ENCODE measurements around the gene ZNF407.

ZNF407 gene

GRCh38 chr18:74709452-74709851 is 111.8 kb downstream of the ZNF407 start:
- no peak for TF ChIP-seq CTCF (IDR thresholded peaks at IDR 0.05; ENCODE audit: control insufficient read depth, extremely low read depth, insufficient read depth)
- H3K4me3 ChIP-seq (ENCODE audit: low read depth, low read length) = no peak overlapping the region
- DNase-seq (ENCODE audit: low read depth) = no peak

GRCh38 chr18:74714120-74714519 is 116.5 kb downstream of the ZNF407 start:
- TF ChIP-seq CTCF (IDR thresholded peaks at IDR 0.05; ENCODE audit: control insufficient read depth, extremely low read depth, insufficient read depth) = no peak
- no peak for DNase-seq (ENCODE audit: low read depth)
- no peak overlapping the region for H3K4me3 ChIP-seq (ENCODE audit: low read depth, low read length)

GRCh38 chr18:74714791-74715190 is 117.1 kb downstream of the ZNF407 start:
- no peak overlapping the region for H3K4me3 ChIP-seq (ENCODE audit: low read depth, low read length)
- no peak for DNase-seq (ENCODE audit: low read depth)
- TF ChIP-seq CTCF (IDR thresholded peaks at IDR 0.05; ENCODE audit: control insufficient read depth, extremely low read depth, insufficient read depth) = no peak

- TF ChIP-seq CTCF (IDR thresholded peaks at IDR 0.05; ENCODE audit: control insufficient read depth, extremely low read depth, insufficient read depth) = no peak
- H3K4me3 ChIP-seq (ENCODE audit: low read depth, low read length) = no peak overlapping the region
- DNase-seq (ENCODE audit: low read depth) = no peak
Measured at GRCh38 chr18:74715306-74715705, 117.6 kb downstream of the ZNF407 start.

- DNase-seq (ENCODE audit: low read depth) = no peak
- no peak for TF ChIP-seq CTCF (IDR thresholded peaks at IDR 0.05; ENCODE audit: control insufficient read depth, extremely low read depth, insufficient read depth)
- H3K4me3 ChIP-seq (ENCODE audit: low read depth, low read length) = no peak overlapping the region
Measured at GRCh38 chr18:74715865-74716712, 118.4 kb downstream of the ZNF407 start.

GRCh38 chr18:74718312-74718711 is 120.6 kb downstream of the ZNF407 start:
- H3K4me3 ChIP-seq (ENCODE audit: low read depth, low read length) = no peak overlapping the region
- TF ChIP-seq CTCF (IDR thresholded peaks at IDR 0.05; ENCODE audit: control insufficient read depth, extremely low read depth, insufficient read depth) = no peak
- DNase-seq (ENCODE audit: low read depth) = no peak

GRCh38 chr18:74722237-74722636 is 124.6 kb downstream of the ZNF407 start:
- DNase-seq (ENCODE audit: low read depth) = no peak

More at GRCh38 chr18:74722237-74722636, 124.6 kb downstream of the ZNF407 start:
- no peak for TF ChIP-seq CTCF (IDR thresholded peaks at IDR 0.05; ENCODE audit: control insufficient read depth, extremely low read depth, insufficient read depth)
- no peak overlapping the region for H3K4me3 ChIP-seq (ENCODE audit: low read depth, low read length)
